HG02885 (cell line): ENCODE measurements around the gene ID3.

ENCODE experiments used
- ATAC-seq: cut with Tn5 transposase; IDR thresholded peaks from one replicate; pipeline ENCODE4 v1.9.1; 2021; ENCODE audit warnings: mild to moderate bottlenecking; ENCODE audit not compliant: unreplicated experiment, poor library complexity

Gene ID3

GRCh38 chr1:23567996-23568607 lies 8.8 kb upstream of the ID3 start:
- ATAC-seq = no peak

GRCh38 chr1:23567629-23567995 lies 8.3 kb upstream of the ID3 start:
- no peak for ATAC-seq

- ATAC-seq = no peak
Measured at GRCh38 chr1:23566304-23566703, 7.0 kb upstream of the ID3 start.

GRCh38 chr1:23565776-23566175 lies 6.5 kb upstream of the ID3 start:
- ATAC-seq = no peak

- no peak for ATAC-seq
Measured at GRCh38 chr1:23564529-23565122, 5.3 kb upstream of the ID3 start.

- ATAC-seq = no peak
Measured at GRCh38 chr1:23563755-23564374, 4.6 kb upstream of the ID3 start.

GRCh38 chr1:23563003-23563402 lies 3.7 kb upstream of the ID3 start:
- ATAC-seq = no peak

GRCh38 chr1:23562137-23562876 lies 3.0 kb upstream of the ID3 start:
- ATAC-seq = no peak

- ATAC-seq = no peak
Measured at GRCh38 chr1:23561813-23562100, 2.5 kb upstream of the ID3 start.

GRCh38 chr1:23561076-23561812 lies 1.9 kb upstream of the ID3 start:
- no peak for ATAC-seq

GRCh38 chr1:23559985-23560741 lies 862 bp upstream of the ID3 start:
- ATAC-seq = no peak

GRCh38 chr1:23558872-23559135 lies 497 bp downstream of the ID3 start:
- ATAC-seq = no peak

- no peak for ATAC-seq
Measured at GRCh38 chr1:23558140-23558871, 995 bp downstream of the ID3 start.

GRCh38 chr1:23557471-23558124 lies 1.7 kb downstream of the ID3 start:
- no peak for ATAC-seq

GRCh38 chr1:23556635-23557470 lies 2.4 kb downstream of the ID3 start:
- ATAC-seq = no peak

GRCh38 chr1:23555986-23556634 lies 3.2 kb downstream of the ID3 start:
- no peak for ATAC-seq

GRCh38 chr1:23555270-23555985 lies 3.9 kb downstream of the ID3 start:
- no peak for ATAC-seq
